GM18507 (cell line): ENCODE measurements around the gene MND1.
"Not testable (repeated sequence)": the region's sequence is repeated elsewhere in the genome, so short reads cannot be mapped to it uniquely, and the experiment has no call there.

Experiments
- DNase-seq: peaks from one replicate; pipeline ENCODE4 v3.0.0; 2011; ENCODE audit warnings: low read depth; ENCODE audit not compliant: insufficient read length; ENCODE audit errors: extremely low spot score
- FAIRE-seq: peaks from 2 replicates; lab custom pipeline; 2011; peaks lifted over from hg19 to GRCh38; lab: Jason Lieb, UNC

MND1 gene

GRCh38 chr4:153393397-153393796 is 48.9 kb downstream of the MND1 start:
- DNase-seq: no peak
- no peak for FAIRE-seq

DNA sequence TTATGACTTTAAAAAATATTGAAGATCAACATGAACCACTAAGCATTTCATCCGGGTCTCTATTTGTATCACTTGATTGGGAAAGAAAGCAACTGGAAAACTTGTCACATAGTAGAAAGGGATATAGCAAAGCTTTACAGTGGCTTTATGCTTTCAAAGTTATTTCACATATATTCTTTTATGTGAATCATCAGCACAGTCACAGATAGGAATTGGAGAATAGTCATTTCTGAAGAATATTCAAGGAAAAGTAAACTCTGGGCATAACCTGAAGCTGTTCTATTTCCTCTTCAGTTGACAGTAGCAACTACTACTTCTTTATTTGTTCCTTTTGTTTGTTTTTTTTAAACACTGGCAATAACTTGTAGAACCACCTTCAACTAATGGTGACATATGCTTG is 50.5 kb downstream of the MND1 start:
- DNase-seq (no peak), FAIRE-seq (no peak)

DNA sequence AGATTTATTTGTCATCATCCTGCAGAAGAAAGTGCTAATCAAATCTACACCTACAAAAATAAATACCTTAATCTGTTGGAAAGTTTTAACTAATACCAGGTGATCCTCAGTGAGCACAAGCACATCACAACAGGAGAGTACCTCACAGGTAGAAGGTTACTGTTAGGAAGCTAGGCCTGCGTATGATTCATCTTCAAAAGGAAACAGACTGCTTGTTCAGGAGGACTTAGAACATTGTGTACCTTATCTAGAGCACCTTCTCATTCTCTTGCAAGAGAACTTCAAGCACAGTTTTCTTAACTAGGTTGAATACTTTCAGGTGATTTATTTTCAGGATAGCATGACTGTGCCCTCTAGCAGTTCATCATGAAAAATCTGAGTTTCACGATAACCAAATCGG is 54.2 kb downstream of the MND1 start:
- FAIRE-seq (peak; percentile 12), DNase-seq (no peak)

DNA sequence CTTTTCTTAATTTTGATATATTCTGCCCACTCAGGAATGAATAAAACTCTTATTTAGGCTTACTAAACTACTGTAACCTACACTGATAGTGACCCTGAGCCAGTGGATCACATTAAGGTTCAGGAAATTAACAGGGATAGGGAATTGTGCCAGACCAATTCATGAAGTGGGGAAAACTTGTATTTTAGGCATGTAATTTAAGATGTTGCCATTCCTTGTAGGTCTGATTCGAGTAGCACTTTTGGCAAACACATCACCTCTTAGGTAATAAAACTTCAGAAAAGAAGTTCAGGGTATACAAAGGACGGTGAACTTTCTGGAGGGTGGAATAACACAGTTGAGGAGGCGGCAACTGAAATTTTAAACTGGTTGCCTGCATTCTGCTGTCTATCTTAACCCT is 54.9 kb downstream of the MND1 start:
- no peak for DNase-seq

GRCh38 chr4:153401501-153401900 is 57.0 kb downstream of the MND1 start:
- no peak for DNase-seq
- FAIRE-seq: no peak

More for the DNA sequence above, 54.9 kb downstream of the MND1 start:
- no peak for FAIRE-seq

DNA sequence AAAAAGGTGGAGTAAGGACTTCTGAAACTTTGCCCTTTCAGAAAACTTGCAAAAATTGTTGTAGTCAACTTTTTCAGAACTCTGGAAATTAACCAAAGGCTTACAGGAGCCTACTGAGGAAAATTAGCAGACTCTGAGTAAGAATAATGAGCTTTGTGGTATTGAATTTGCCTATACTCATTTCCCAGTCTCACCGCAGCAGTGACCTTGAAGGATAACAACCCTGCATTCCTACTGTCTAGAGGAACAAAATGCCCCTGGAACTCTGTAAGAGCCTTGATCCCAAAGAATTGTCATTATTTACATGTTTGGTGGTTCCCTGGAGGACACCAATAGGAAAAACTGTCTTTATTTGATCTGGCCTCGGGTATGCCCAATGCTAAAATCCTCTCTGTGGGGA is 57.9 kb downstream of the MND1 start:
- no peak for FAIRE-seq
- DNase-seq: no peak

DNA sequence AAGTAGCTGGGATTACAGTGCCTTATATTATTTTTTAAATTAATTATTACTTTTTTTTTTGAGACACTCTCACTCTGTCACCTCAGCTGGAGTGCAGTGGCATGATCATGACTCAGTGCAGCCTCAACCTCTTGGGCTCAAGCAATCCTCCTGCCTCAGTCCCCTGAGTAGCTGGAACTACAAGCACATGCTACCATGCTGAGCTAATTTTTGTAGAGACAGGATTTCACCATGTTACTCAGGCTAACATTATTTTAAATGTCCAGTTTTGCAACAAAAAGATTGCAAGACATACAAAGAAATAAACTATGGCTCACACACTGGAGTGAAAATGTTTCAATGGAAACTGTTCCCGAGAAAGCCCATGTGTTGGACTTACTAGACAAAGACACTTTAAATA is 59.2 kb downstream of the MND1 start:
- no peak for DNase-seq
- FAIRE-seq: no peak

DNA sequence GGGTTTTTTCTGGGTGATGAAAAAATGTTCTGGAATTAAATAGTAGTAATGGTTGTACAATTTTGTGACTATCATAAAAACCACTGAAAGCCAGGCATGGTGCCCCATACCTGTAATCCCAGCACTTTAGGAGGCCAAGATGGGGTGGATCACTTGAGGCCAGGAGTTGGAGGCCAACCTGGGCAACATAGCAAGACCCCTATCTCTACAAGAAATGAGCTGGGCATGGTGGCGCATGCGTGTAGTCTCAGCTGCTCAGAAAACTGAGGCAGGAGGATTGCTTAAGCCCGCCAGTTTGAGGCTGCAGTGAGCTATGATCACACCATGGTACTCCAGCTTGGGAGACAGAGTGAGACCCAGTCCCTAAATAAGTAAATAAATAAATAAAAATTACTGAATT is 63.4 kb downstream of the MND1 start:
- no peak for FAIRE-seq
- no peak for DNase-seq

DNA sequence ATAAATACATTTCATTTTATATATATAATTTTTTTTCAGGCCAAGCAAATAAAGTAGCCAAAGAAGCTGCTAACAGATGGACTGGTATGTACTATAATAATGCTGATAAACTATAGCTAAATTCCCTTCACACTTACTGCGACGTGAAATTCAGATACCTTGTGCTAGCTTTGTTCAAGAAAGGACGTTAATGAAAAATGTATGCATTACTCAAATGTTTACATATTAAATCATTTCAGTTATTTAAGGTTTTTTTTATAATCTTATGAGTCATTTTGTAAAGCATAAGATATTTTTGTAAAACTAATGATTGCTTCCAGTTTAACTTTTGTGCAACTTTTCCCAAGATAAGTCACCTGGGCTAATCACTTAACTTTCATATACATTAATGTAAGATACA is 64.4 kb downstream of the MND1 start:
- no peak for DNase-seq
- FAIRE-seq: no peak

- no peak for DNase-seq
- FAIRE-seq: no peak
These were observed 64.9 kb downstream of the MND1 start for GRCh38 chr4:153409412-153409811.

DNA sequence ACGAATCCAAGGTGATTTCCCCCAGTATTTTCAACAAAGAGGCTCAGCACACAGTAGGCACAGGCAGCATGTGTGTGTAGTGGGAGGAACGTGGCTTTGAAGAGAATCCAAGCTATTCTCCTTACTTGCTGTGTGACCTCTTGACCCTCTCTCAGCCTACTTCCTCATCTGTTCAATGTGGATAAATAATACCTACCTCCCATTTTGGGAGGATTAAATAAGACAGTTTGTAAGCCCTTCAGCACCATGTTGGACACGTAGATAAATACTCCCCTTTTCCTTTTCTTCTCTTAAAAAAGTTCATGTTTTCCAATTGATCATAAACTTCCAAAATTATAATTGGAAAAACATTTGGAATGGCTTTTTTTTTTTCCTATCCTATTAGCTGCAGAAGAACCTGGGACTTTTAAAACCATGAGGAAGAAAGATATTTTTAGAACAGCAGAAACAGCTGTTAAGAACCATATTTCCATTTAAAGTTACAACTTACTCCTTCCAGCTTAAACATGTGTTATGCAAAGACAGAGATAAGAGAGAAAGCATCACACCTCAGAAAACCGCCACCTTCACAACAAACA is 65.5 kb downstream of the MND1 start:
- no peak for DNase-seq
- FAIRE-seq: peak; percentile 35

DNA sequence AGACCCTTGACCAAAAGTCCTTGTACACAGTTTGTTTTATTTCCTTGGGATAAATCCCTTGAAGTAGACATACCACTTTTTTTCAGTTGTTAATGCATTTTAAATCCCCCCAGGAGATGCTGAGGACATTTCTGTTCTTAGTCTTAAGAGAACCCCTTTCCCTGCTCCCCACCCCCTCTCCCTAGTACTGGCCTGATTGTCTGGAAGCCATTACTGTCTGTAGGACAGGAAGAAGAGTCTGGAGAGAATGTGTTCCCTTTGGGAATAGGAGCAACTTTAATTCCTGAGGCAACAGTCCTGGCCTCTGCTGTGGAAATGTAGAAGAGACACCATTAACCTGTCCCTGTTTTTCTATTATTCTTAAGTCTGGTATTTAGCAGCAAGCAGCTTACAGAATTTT is 69.4 kb downstream of the MND1 start:
- DNase-seq (no peak), FAIRE-seq (no peak)

- not testable (repeated sequence) for FAIRE-seq, DNase-seq
These were observed 72.0 kb downstream of the MND1 start for GRCh38 chr4:153416456-153416855.

DNA sequence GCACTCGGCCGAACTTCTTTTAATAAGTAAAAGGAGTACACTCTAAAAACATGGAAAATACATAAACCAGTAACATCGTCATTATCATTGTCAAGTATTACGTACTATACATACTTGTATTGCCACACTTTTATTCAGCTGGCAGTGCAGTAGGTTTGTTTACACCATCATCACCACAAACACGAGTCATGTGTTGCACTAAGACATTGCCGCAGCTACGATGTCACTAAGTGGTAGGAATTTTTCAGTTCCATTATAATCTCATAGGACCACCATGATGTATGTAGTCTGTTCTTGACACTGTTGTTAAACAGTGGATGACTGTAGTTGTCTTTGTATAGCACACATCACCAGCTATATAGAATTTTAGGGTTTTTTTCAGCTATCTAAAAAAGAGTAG is 73.6 kb downstream of the MND1 start:
- no peak for DNase-seq
- no peak for FAIRE-seq

DNA sequence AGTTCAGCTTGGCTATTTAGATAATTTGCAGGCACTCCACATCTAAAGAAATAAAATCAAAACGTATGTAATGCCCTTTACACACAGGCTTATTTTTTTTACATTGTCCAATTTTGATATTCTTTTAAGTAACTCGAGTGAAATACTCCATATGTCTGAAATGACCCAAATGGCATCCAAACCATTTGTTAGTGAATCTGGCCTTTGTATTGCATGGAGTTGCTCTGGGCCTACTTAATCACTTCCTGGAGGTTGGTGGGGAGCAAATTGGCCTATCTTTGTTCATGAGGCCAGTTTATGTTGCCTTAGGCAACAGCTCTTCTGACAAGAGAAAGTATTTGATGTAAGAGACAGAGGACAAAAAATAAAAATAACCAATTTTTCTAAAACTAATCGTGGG is 74.1 kb downstream of the MND1 start:
- DNase-seq (no peak), FAIRE-seq (no peak)

- DNase-seq: no peak
- FAIRE-seq: no peak
These were observed 74.5 kb downstream of the MND1 start for GRCh38 chr4:153419029-153419428.

- no peak for DNase-seq
- FAIRE-seq: no peak
These were observed 75.3 kb downstream of the MND1 start for GRCh38 chr4:153419673-153420278.

- no peak for FAIRE-seq
- DNase-seq: no peak
These were observed 75.9 kb downstream of the MND1 start for GRCh38 chr4:153420361-153420760.

GRCh38 chr4:153421941-153422340 is 77.5 kb downstream of the MND1 start:
- DNase-seq (no peak), FAIRE-seq (peak; percentile 96)

DNA sequence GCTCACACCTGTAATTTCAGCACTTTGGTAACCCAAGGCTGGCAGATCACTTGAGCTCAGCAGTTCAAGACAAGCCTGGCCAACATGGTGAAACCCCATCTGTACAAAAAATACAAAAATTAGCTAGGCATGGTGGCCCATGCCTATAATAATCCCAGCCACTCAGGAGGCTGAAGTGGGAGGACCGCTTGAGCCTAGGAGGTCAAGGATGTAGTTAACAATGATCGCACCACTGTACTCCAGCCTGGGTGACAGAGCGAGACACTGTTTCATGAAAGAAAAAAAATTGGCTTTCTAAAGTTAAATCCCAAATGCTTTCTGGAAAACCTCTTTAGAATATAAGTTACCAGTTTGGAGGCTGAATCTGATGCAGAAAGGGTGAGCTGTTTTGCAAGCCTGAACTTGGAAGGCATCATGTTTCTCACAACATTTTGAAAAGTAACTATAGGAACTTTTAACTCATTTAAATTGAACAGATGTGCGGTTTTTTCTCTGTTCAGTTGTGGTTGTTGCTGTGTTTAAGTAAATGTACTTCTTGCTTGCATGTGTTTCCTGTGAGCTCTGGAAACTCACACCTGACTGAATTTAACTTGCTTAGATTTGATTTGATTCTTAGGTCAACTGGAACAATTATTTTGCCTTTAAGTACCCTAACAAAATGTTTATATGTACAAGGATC is 81.9 kb downstream of the MND1 start:
- no peak for DNase-seq
- peak; percentile 84 for FAIRE-seq

DNA sequence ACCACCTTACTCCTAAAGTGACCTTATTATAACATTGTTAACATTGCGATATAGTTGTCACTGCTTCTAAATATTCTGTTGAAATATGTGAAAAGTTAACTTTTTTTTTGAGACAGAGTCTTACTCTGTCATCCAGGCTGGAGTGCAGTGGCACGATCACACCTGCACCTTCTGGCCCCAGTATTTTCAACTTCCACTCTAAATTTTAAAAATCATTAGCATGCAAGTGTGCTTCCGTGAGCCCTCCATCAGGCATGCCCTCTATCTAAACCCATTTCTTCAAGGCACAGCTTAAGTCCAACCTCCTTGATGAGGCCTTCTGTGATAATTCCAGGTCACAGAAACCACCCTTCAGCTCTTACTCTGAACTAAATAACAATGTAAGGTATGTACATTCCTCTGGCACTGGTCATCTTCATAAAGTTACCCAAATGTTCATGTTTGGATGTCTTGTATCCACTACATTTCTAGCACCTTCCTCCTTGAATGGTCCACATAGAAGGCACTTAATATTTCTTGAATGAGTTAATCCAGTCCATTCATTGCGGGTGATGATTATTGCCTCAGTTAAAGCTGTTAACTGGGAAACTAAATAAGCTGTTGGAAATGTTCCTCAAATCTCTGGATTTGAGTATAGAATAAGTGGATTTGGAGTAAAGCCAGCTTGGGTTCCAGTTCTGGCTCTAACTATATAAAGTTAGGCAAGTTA is 83.0 kb downstream of the MND1 start:
- FAIRE-seq (no peak), DNase-seq (no peak)
